ENCODE data around the gene TAF11L9.

- TF ChIP-seq FOSL1 (IDR thresholded peaks at IDR 0.05; ENCODE audit: insufficient read depth, low read depth, low read length) = no peak
- TF ChIP-seq USF2 (IDR thresholded peaks at IDR 0.05; ENCODE audit: low read length) = no peak
- TF ChIP-seq POLR2AphosphoS5 (IDR thresholded peaks at IDR 0.05; ENCODE audit: low read depth, low read length) = no peak
These were observed 31.5 kb upstream of the TAF11L9 start for GRCh38 chr5:17625686-17626085.

All from H1 (cell line).